ENCODE measurements around the gene TMEM178A.
"Not testable (repeated sequence)": the region's sequence is repeated elsewhere in the genome, so short reads cannot be mapped to it uniquely, and the experiment has no call there.

Gene TMEM178A

DNA sequence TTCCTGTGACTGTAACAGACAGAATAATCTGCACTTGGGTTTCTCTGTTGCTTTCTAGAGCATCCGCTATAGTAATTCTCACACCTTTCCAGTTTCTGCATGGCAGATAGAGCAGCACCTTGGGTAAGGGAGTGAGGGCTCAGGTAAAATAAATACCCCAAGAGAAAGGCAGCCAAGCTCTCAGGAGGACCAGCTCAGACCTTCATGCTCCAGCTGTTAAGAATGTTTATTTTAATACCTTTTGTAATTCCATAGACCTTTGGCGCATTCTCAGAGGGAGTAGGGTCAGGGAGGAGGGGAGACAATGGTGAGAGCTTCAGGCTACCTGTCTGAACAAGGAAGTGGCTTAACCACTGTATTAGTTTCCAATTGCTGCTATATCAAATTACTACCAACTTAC is 16.2 kb upstream of the TMEM178A start:
- Histone ChIP-seq H3K4me2 (ENCODE audit: low read length) (no peak overlapping the region), H4K12ac (ENCODE audit: low read depth, low read length) (no peak overlapping the region), H3K18ac (ENCODE audit: low read length) (no peak overlapping the region), H3K4me1 (ENCODE audit: control insufficient read depth in 1 of 2, insufficient read depth in 2 of 2, low read length in 2 of 2) (no peaks in the 10 kb centered on the region), H3K23ac (ENCODE audit: low read length) (no peak overlapping the region), H2BK5ac (ENCODE audit: low read depth, low read length, poor library complexity) (no peak overlapping the region), H3K36me3 (ENCODE audit: control insufficient read depth in 1 of 2, insufficient read depth in 2 of 2, low read length in 2 of 2) (no peaks in the 10 kb centered on the region), H3K27ac (ENCODE audit: low read depth, low read length) (no peak overlapping the region), H3K4me3 (ENCODE audit: low read depth, low read length) (no peak overlapping the region), H2AFZ (ENCODE audit: insufficient read depth, low read length, poor library complexity) (no peak overlapping the region), H3K9ac (ENCODE audit: low read length) (no peak overlapping the region), H3K79me1 (ENCODE audit: low read length) (no peaks in the 10 kb centered on the region), H3K4ac (ENCODE audit: low read depth, low read length) (no peak overlapping the region), H2AK5ac (ENCODE audit: low read length) (no peak overlapping the region), H2BK12ac (ENCODE audit: low read length) (no peak overlapping the region), H3K14ac (ENCODE audit: low read length) (no peak overlapping the region), H2BK120ac (ENCODE audit: insufficient read depth, low read length, poor library complexity) (no peak overlapping the region), H3K27me3 (ENCODE audit: insufficient read depth, low read length) (no peaks in the 10 kb centered on the region), H4K8ac (ENCODE audit: low read depth, low read length) (no peak overlapping the region), H4K91ac (ENCODE audit: low read depth, low read length) (no peak overlapping the region), H3K9me3 (ENCODE audit: insufficient read depth, low read depth, low read length) (no peaks in the 10 kb centered on the region), H3K79me2 (ENCODE audit: control insufficient read depth, insufficient read depth, low read length, poor library complexity) (no peaks in the 10 kb centered on the region)
- WGBS (ENCODE audit: extremely low coverage, insufficient coverage, insufficient read length): no CpG with 5 or more reads among the region's 2 CpGs
- DNase-seq: no peak

DNA sequence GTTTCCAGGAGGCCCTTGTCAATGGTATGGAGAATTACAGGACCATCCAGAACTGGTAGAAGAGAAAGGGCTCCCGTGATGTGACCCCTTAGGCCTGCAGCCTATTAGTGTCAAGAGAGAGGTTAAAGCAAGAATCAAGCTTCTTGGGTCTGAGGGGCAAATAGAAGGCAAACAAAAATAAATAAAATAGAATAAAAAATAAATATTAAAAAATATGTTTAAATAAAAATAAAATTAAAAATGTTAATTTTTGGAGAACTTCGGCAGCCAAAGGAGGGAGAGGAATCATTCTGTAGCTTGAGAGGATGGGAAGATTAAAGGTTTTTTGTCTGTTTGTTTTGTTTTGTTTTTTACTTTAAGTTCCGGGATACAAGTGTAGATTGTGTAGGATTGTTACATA is 15.2 kb upstream of the TMEM178A start:
- Histone ChIP-seq H3K79me1 (ENCODE audit: low read length) (no peaks in the 10 kb centered on the region), H3K4me3 (ENCODE audit: low read depth, low read length) (no peak overlapping the region), H2BK12ac (ENCODE audit: low read length) (no peak overlapping the region), H3K9ac (ENCODE audit: low read length) (no peak overlapping the region), H3K9me3 (ENCODE audit: insufficient read depth, low read depth, low read length) (no peaks in the 10 kb centered on the region), H4K91ac (ENCODE audit: low read depth, low read length) (no peak overlapping the region), H4K12ac (ENCODE audit: low read depth, low read length) (no peak overlapping the region), H3K4me2 (ENCODE audit: low read length) (no peak overlapping the region), H3K14ac (ENCODE audit: low read length) (no peak overlapping the region), H3K79me2 (ENCODE audit: control insufficient read depth, insufficient read depth, low read length, poor library complexity) (no peaks in the 10 kb centered on the region), H3K36me3 (ENCODE audit: control insufficient read depth in 1 of 2, insufficient read depth in 2 of 2, low read length in 2 of 2) (no peaks in the 10 kb centered on the region), H3K23ac (ENCODE audit: low read length) (no peak overlapping the region), H3K18ac (ENCODE audit: low read length) (no peak overlapping the region), H2AFZ (ENCODE audit: insufficient read depth, low read length, poor library complexity) (no peak overlapping the region), H3K27ac (ENCODE audit: low read depth, low read length) (no peak overlapping the region), H3K4ac (ENCODE audit: low read depth, low read length) (no peak overlapping the region), H2BK120ac (ENCODE audit: insufficient read depth, low read length, poor library complexity) (no peak overlapping the region), H2BK5ac (ENCODE audit: low read depth, low read length, poor library complexity) (no peak overlapping the region), H2AK5ac (ENCODE audit: low read length) (no peak overlapping the region), H3K4me1 (ENCODE audit: control insufficient read depth in 1 of 2, insufficient read depth in 2 of 2, low read length in 2 of 2) (no peaks in the 10 kb centered on the region), H4K8ac (ENCODE audit: low read depth, low read length) (no peak overlapping the region), H3K27me3 (ENCODE audit: insufficient read depth, low read length) (no peaks in the 10 kb centered on the region)
- WGBS (ENCODE audit: extremely low coverage, insufficient coverage, insufficient read length): no CpG with 5 or more reads among the region's 3 CpGs
- DNase-seq: no peak

DNA sequence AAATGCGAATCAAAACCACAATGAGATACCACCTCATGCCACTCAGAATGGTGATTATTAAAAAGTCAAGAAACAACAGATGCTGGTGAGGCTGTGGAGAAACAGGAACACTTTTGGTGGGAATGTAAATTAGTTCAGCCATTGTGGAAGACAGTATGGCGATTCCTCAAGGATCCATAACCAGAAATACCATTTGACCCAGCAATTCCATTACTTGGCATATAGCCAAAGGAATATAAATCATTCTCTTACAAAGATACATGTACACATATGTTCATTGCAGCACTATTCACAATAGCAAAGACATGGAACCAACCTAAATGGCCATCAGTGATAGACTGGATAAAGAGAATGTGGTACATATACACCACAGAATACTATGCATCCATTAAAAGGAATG is 9.5 kb upstream of the TMEM178A start:
- WGBS (ENCODE audit: extremely low coverage, insufficient coverage, insufficient read length): no CpG with 5 or more reads among the region's 2 CpGs
- H3K4ac ChIP-seq (ENCODE audit: low read depth, low read length); H3K4me2 ChIP-seq (ENCODE audit: low read length); H3K4me1 ChIP-seq (ENCODE audit: control insufficient read depth in 1 of 2, insufficient read depth in 2 of 2, low read length in 2 of 2); H3K18ac ChIP-seq (ENCODE audit: low read length); H2BK12ac ChIP-seq (ENCODE audit: low read length); H3K27ac ChIP-seq (ENCODE audit: low read depth, low read length); H2AFZ ChIP-seq (ENCODE audit: insufficient read depth, low read length, poor library complexity); H3K14ac ChIP-seq (ENCODE audit: low read length); H3K4me3 ChIP-seq (ENCODE audit: low read depth, low read length); H4K91ac ChIP-seq (ENCODE audit: low read depth, low read length); H4K12ac ChIP-seq (ENCODE audit: low read depth, low read length); H3K27me3 ChIP-seq (ENCODE audit: insufficient read depth, low read length); DNase-seq; H2BK5ac ChIP-seq (ENCODE audit: low read depth, low read length, poor library complexity); H3K36me3 ChIP-seq (ENCODE audit: control insufficient read depth in 1 of 2, insufficient read depth in 2 of 2, low read length in 2 of 2); H3K9me3 ChIP-seq (ENCODE audit: insufficient read depth, low read depth, low read length); H3K79me1 ChIP-seq (ENCODE audit: low read length); H2BK120ac ChIP-seq (ENCODE audit: insufficient read depth, low read length, poor library complexity); H3K79me2 ChIP-seq (ENCODE audit: control insufficient read depth, insufficient read depth, low read length, poor library complexity); H3K9ac ChIP-seq (ENCODE audit: low read length); H2AK5ac ChIP-seq (ENCODE audit: low read length); H4K8ac ChIP-seq (ENCODE audit: low read depth, low read length); H3K23ac ChIP-seq (ENCODE audit: low read length): not testable (repeated sequence)

DNA sequence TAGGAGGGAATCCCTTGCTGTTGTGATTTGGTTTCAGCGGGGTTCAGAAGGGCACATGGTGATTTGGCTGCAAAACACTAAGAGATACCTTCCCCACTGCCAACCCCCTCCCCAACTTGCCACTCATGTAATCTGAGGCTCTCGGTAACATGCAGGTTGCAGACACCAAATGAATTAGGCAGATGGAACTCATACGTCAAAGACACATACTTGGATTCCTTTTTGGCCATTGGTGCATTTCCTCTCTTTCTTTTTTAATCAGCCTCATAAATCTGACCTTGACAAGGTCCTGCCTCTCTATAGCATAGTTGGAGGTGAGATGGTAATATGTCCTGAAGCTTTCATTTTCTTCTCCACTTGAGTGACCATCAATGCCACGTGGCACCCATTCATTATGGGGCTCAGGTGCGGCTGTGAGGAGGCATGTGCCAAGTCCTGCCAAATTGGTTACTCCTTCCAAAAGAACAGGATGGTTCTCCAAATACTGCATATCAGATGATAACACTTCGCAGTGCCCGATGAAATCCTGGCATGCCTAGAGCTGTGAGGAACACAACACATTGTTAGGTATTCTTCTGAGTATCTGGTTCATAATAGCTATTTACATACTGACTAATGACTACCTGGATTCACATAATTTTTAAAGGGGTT is 8.3 kb upstream of the TMEM178A start:
- H4K12ac ChIP-seq (ENCODE audit: low read depth, low read length): no peak overlapping the region
- no peak overlapping the region for H2BK12ac ChIP-seq (ENCODE audit: low read length)
- no peaks in the 10 kb centered on the region for H3K36me3 ChIP-seq (ENCODE audit: control insufficient read depth in 1 of 2, insufficient read depth in 2 of 2, low read length in 2 of 2)
- no peak overlapping the region for H3K23ac ChIP-seq (ENCODE audit: low read length)
- H3K9me3 ChIP-seq (ENCODE audit: insufficient read depth, low read depth, low read length): no peaks in the 10 kb centered on the region
- H3K4me2 ChIP-seq (ENCODE audit: low read length): no peak overlapping the region
- no peak overlapping the region for H4K91ac ChIP-seq (ENCODE audit: low read depth, low read length)
- no peak overlapping the region for H3K4ac ChIP-seq (ENCODE audit: low read depth, low read length)
- no peak overlapping the region for H3K14ac ChIP-seq (ENCODE audit: low read length)
- H3K27me3 ChIP-seq (ENCODE audit: insufficient read depth, low read length): no peaks in the 10 kb centered on the region
- no peak overlapping the region for H3K4me3 ChIP-seq (ENCODE audit: low read depth, low read length)
- H2BK5ac ChIP-seq (ENCODE audit: low read depth, low read length, poor library complexity): no peak overlapping the region
- no peak for DNase-seq
- no peaks in the 10 kb centered on the region for H3K79me2 ChIP-seq (ENCODE audit: control insufficient read depth, insufficient read depth, low read length, poor library complexity)
- no peaks in the 10 kb centered on the region for H3K79me1 ChIP-seq (ENCODE audit: low read length)
- H3K9ac ChIP-seq (ENCODE audit: low read length): no peak overlapping the region
- H3K4me1 ChIP-seq (ENCODE audit: control insufficient read depth in 1 of 2, insufficient read depth in 2 of 2, low read length in 2 of 2): no peaks in the 10 kb centered on the region
- H3K27ac ChIP-seq (ENCODE audit: low read depth, low read length): no peak overlapping the region
- H2AK5ac ChIP-seq (ENCODE audit: low read length): no peak overlapping the region
- no CpG with 5 or more reads among the region's 7 CpGs for WGBS (ENCODE audit: extremely low coverage, insufficient coverage, insufficient read length)
- no peak overlapping the region for H2AFZ ChIP-seq (ENCODE audit: insufficient read depth, low read length, poor library complexity)
- H3K18ac ChIP-seq (ENCODE audit: low read length): no peak overlapping the region
- H2BK120ac ChIP-seq (ENCODE audit: insufficient read depth, low read length, poor library complexity): no peak overlapping the region
- no peak overlapping the region for H4K8ac ChIP-seq (ENCODE audit: low read depth, low read length)
